Erythroblast (primary cell): ENCODE measurements around the gene FAM72A.
"Not testable (repeated sequence)": the region's sequence is repeated elsewhere in the genome, so short reads cannot be mapped to it uniquely, and the experiment has no call there.

Experiments
- GATA1 ChIP-seq: IDR thresholded peaks from 2 replicates; pipeline ENCODE4 v1.6.1; 2011; ENCODE audit warnings: low read depth, mild to moderate bottlenecking, control low read depth, low read length, moderate library complexity
- POLR2A ChIP-seq: IDR thresholded peaks from 2 replicates; pipeline ENCODE4 v1.6.1; 2011; ENCODE audit warnings: mild to moderate bottlenecking, low read length

DNA sequence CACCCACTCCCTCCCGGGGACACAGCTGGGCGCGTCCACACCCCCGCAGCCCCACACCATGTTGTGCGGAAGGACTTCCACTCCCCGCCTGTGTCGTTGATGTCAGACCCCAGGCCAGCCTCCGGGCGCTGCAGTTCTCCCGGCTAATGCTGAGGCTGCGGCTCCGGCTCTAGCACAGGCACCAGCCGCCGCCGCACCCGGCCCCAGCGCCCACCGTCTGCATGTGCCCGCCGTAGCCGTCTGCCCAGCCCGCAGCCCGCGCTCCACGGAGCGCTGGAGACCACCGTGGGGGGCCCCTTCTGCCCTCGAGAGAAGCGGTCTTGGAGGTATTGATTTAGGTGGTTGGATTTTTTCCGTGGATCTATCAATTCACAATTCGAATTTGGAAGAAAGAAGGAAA is 2.9 kb upstream of the FAM72A start:
- TF ChIP-seq POLR2A, GATA1: not testable (repeated sequence)
